HepG2 (cell line): ENCODE measurements around the gene VAC14. TPM values are rescaled to one million over a fixed set of nuclear protein-coding genes. Genes with fewer than 3 reads are reported as not detected.

Experiments used
- CHCHD3 ChIP-seq: sonication (generic); formaldehyde crosslinking; IDR thresholded peaks from 2 replicates; pipeline ENCODE4 v1.8.0; 2022; ENCODE audit warnings: mild to moderate bottlenecking, missing genetic modification reagents, moderate library complexity
- ETV6 ChIP-seq: sonication (generic); formaldehyde crosslinking; conservative IDR thresholded peaks from 2 replicates; pipeline ENCODE4 v1.4.0; 2020; ENCODE audit warnings: missing genetic modification reagents
- EZH2 ChIP-seq: conservative IDR thresholded peaks from 2 replicates; pipeline ENCODE4 v1.6.1; 2012; ENCODE audit warnings: mild to moderate bottlenecking, low read depth, low read length, moderate library complexity
- HDAC2 ChIP-seq: sonication (generic); formaldehyde crosslinking; IDR thresholded peaks from 2 replicates; pipeline ENCODE4 v1.4.0; 2020; ENCODE audit warnings: missing genetic modification reagents
- HNRNPK ChIP-seq: fragments of 200-400 bp; formaldehyde crosslinking; IDR thresholded peaks from 2 replicates; pipeline ENCODE4 v1.6.1; 2018; ENCODE audit warnings: low read length, low read depth, moderate library complexity, mild to moderate bottlenecking; ENCODE audit not compliant: poor library complexity, severe bottlenecking
- HOXD1 ChIP-seq: sonication (generic); formaldehyde crosslinking; IDR thresholded peaks from 2 replicates; pipeline ENCODE4 v1.5.0; 2020; ENCODE audit warnings: missing genetic modification reagents
- NCOA2 ChIP-seq: sonication (generic); formaldehyde crosslinking; IDR thresholded peaks from 2 replicates; pipeline ENCODE4 v1.8.0; 2022; ENCODE audit warnings: inconsistent platforms
- NONO ChIP-seq, 2 experiments: fragments of 450-650 bp in 1 of 2; sonication (generic) in 1 of 2; formaldehyde crosslinking in 1 of 2; IDR thresholded peaks in 1 of 2; conservative IDR thresholded peaks in 1 of 2; 2 replicates each; pipeline versions ENCODE4 v1.6.1 to v1.8.0; 2017 to 2022; ENCODE audit warnings: mild to moderate bottlenecking in 1 of 2, missing genetic modification reagents in 1 of 2, moderate library complexity in 1 of 2
- THYN1 ChIP-seq: sonication (generic); formaldehyde crosslinking; IDR thresholded peaks from 2 replicates; pipeline ENCODE4 v1.8.1; 2023; ENCODE audit warnings: low read depth, mild to moderate bottlenecking, moderate library complexity, missing genetic modification reagents, borderline replicate concordance
- ZC3H4 ChIP-seq: sonication (generic); formaldehyde crosslinking; IDR thresholded peaks from 2 replicates; pipeline ENCODE4 v1.4.0; 2020; ENCODE audit warnings: missing genetic modification reagents, borderline replicate concordance
- ZNF251 ChIP-seq: sonication (generic); formaldehyde crosslinking; IDR thresholded peaks from 2 replicates; pipeline ENCODE4 v1.9.0; 2021; ENCODE audit warnings: mild to moderate bottlenecking, missing genetic modification reagents
- ZNF337 ChIP-seq: sonication (generic); formaldehyde crosslinking; IDR thresholded peaks from 2 replicates; pipeline ENCODE4 v1.5.1; 2020; ENCODE audit warnings: missing genetic modification reagents, low read depth, mild to moderate bottlenecking, borderline replicate concordance
- ZNF343 ChIP-seq: sonication (generic); formaldehyde crosslinking; IDR thresholded peaks from 2 replicates; pipeline ENCODE4 v1.4.0; 2020; ENCODE audit warnings: mild to moderate bottlenecking, missing genetic modification reagents
- ZNF468 ChIP-seq: sonication (generic); formaldehyde crosslinking; IDR thresholded peaks from 2 replicates; pipeline ENCODE4 v1.8.0; 2022; ENCODE audit warnings: mild to moderate bottlenecking, moderate library complexity, missing genetic modification reagents
- ZSCAN22 ChIP-seq: sonication (generic); formaldehyde crosslinking; IDR thresholded peaks from 2 replicates; pipeline ENCODE4 v1.4.0; 2020; ENCODE audit warnings: mild to moderate bottlenecking, missing genetic modification reagents
- ZSCAN30 ChIP-seq: sonication (generic); formaldehyde crosslinking; IDR thresholded peaks from 2 replicates; pipeline ENCODE4 v1.5.0; 2020; ENCODE audit warnings: mild to moderate bottlenecking, missing genetic modification reagents
- polyA plus RNA-seq, 8 experiments: library from polyadenylated mRNA; depleted of rRNA in 3 of 8; stranded (reverse) in 7 of 8; unstranded in 1 of 8; fragments of >200 nt; fragmentation: Illumina TruSeq in 4 of 8; extraction: Trizol in 4 of 8; gene quantifications; 2 replicates each; pipeline versions ENCODE4 v1.2.1 to v1.2.3, GENCODE V29; 2011 to 2016; ENCODE audit warnings: low read depth in 4 of 8, missing spikeins in 1 of 8, mixed read lengths in 1 of 8; ENCODE audit not compliant: insufficient read depth in 1 of 8
- total RNA-seq, 5 experiments: library from RNA; depleted of rRNA; stranded (reverse); fragments of >200 nt; fragmentation: Illumina TruSeq; extraction: Trizol; gene quantifications; 2 replicates each; pipeline ENCODE4 v1.2.3, GENCODE V29; 2016; ENCODE audit warnings: low read depth in 1 of 5
- TF ChIP-seq, protein P1 (sequence below): sonication (generic); formaldehyde crosslinking; IDR thresholded peaks from 2 replicates; pipeline ENCODE4 v1.5.0; 2020; ENCODE audit warnings: mild to moderate bottlenecking, missing genetic modification reagents
- TF ChIP-seq, protein P2 (sequence below): sonication (generic); formaldehyde crosslinking; IDR thresholded peaks from 2 replicates; pipeline ENCODE4 v1.4.0; 2020; ENCODE audit warnings: missing genetic modification reagents, borderline replicate concordance
- TF ChIP-seq, protein P3 (sequence below): sonication (generic); formaldehyde crosslinking; IDR thresholded peaks from 2 replicates; pipeline ENCODE4; 2020; ENCODE audit warnings: missing genetic modification reagents, mild to moderate bottlenecking, borderline replicate concordance
- TF ChIP-seq, protein P4 (sequence below): sonication (generic); formaldehyde crosslinking; IDR thresholded peaks from 2 replicates; pipeline ENCODE4 v1.4.0; 2020; ENCODE audit warnings: mild to moderate bottlenecking, low read depth, missing genetic modification reagents

VAC14 gene
- total and polyA plus RNA-seq, 2 of the 13 experiments (the other 11 are each of a cell fraction or from before 2014, with no cell fraction given): 23.5 to 24.6 TPM

DNA sequence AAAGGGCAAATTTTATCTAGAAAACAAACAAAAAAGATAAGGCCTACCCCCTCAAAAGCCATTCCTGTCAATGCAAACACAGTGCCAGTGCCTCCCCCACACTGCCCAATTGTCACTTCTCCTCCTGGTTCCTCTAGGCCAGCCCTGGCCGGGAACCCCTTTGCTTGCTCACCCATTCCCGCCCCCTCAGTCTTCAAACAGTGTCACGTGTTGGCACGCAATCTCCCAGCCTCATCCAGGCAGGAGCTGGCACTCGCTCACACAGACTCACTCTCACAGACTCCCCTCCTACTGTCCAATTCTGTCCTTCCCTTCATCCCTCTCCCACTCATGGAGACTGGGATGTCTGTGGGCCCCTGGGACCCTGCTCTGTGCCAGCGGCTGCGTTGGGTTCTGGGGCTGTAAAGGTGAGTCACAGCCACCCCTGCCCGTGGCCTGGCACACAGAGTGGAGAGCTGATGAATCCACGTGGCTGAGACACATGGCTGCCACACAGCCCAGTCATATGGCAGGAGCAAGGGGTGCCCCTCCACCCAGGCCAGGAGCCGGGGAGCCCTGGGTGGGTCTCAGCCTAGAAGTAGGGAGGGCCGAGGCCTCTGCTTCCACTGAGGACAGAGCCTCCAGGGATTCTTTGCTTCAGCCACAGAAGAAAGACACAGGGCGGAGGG lies 54.8 kb downstream of the VAC14 start (continued):
- TF ChIP-seq, protein P1, sequence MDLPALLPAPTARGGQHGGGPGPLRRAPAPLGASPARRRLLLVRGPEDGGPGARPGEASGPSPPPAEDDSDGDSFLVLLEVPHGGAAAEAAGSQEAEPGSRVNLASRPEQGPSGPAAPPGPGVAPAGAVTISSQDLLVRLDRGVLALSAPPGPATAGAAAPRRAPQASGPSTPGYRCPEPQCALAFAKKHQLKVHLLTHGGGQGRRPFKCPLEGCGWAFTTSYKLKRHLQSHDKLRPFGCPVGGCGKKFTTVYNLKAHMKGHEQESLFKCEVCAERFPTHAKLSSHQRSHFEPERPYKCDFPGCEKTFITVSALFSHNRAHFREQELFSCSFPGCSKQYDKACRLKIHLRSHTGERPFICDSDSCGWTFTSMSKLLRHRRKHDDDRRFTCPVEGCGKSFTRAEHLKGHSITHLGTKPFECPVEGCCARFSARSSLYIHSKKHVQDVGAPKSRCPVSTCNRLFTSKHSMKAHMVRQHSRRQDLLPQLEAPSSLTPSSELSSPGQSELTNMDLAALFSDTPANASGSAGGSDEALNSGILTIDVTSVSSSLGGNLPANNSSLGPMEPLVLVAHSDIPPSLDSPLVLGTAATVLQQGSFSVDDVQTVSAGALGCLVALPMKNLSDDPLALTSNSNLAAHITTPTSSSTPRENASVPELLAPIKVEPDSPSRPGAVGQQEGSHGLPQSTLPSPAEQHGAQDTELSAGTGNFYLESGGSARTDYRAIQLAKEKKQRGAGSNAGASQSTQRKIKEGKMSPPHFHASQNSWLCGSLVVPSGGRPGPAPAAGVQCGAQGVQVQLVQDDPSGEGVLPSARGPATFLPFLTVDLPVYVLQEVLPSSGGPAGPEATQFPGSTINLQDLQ (CRISPR knock-in tag): 0 out of 2 replicates have a peak, but pooled peaks have one; percentile 53
- TF ChIP-seq HOXD1 (CRISPR knock-in tag) (no peak), ZNF343 (CRISPR knock-in tag) (peak; percentile 89), ZSCAN30 (CRISPR knock-in tag) (no peak), ZNF251 (CRISPR knock-in tag) (peak; percentile 81; the same call in 1 of the 2 replicates), HDAC2 (CRISPR knock-in tag) (no peak; the same call in 1 of the 2 replicates), NONO (IDR thresholded peaks at IDR 0.05) (no peak), NONO (CRISPR knock-in tag; conservative IDR thresholded peaks at IDR 0.05) (no peak), CHCHD3 (CRISPR knock-in tag) (no peak), ZNF468 (CRISPR knock-in tag) (peak; percentile 90; the same call in 1 of the 2 replicates), THYN1 (CRISPR knock-in tag) (no peak), HNRNPK (no peak), ZC3H4 (CRISPR knock-in tag) (peak; percentile 70; the same call in 1 of the 2 replicates), ETV6 (CRISPR knock-in tag) (peak; percentile 31; the same call in 1 of the 2 replicates), NCOA2 (peak; percentile 75), EZH2 (no peak), ZSCAN22 (CRISPR knock-in tag) (peak; percentile 76), ZNF337 (CRISPR knock-in tag) (0 out of 2 replicates have a peak, but pooled peaks have one; percentile 67)
- TF ChIP-seq, protein P2, sequence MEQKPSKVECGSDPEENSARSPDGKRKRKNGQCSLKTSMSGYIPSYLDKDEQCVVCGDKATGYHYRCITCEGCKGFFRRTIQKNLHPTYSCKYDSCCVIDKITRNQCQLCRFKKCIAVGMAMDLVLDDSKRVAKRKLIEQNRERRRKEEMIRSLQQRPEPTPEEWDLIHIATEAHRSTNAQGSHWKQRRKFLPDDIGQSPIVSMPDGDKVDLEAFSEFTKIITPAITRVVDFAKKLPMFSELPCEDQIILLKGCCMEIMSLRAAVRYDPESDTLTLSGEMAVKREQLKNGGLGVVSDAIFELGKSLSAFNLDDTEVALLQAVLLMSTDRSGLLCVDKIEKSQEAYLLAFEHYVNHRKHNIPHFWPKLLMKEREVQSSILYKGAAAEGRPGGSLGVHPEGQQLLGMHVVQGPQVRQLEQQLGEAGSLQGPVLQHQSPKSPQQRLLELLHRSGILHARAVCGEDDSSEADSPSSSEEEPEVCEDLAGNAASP (CRISPR knock-in tag): peak; percentile 20; the same call in 1 of the 2 replicates
- TF ChIP-seq, protein P3, sequence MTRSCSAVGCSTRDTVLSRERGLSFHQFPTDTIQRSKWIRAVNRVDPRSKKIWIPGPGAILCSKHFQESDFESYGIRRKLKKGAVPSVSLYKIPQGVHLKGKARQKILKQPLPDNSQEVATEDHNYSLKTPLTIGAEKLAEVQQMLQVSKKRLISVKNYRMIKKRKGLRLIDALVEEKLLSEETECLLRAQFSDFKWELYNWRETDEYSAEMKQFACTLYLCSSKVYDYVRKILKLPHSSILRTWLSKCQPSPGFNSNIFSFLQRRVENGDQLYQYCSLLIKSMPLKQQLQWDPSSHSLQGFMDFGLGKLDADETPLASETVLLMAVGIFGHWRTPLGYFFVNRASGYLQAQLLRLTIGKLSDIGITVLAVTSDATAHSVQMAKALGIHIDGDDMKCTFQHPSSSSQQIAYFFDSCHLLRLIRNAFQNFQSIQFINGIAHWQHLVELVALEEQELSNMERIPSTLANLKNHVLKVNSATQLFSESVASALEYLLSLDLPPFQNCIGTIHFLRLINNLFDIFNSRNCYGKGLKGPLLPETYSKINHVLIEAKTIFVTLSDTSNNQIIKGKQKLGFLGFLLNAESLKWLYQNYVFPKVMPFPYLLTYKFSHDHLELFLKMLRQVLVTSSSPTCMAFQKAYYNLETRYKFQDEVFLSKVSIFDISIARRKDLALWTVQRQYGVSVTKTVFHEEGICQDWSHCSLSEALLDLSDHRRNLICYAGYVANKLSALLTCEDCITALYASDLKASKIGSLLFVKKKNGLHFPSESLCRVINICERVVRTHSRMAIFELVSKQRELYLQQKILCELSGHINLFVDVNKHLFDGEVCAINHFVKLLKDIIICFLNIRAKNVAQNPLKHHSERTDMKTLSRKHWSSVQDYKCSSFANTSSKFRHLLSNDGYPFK (CRISPR knock-in tag): no peak
- TF ChIP-seq, protein P4, sequence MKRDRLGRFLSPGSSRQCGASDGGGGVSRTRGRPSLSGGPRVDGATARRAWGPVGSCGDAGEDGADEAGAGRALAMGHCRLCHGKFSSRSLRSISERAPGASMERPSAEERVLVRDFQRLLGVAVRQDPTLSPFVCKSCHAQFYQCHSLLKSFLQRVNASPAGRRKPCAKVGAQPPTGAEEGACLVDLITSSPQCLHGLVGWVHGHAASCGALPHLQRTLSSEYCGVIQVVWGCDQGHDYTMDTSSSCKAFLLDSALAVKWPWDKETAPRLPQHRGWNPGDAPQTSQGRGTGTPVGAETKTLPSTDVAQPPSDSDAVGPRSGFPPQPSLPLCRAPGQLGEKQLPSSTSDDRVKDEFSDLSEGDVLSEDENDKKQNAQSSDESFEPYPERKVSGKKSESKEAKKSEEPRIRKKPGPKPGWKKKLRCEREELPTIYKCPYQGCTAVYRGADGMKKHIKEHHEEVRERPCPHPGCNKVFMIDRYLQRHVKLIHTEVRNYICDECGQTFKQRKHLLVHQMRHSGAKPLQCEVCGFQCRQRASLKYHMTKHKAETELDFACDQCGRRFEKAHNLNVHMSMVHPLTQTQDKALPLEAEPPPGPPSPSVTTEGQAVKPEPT (CRISPR knock-in tag): peak; percentile 90
